Memory B cell (primary cell): ENCODE results near the gene UTP25.

Experiments used
- ATAC-seq: fragments of 150-1000 bp; cut with Tn5 transposase; 2 replicates; pipeline ENCODE4 v1.10.0; 2021; ENCODE audit warnings: low read depth, mild to moderate bottlenecking, moderate library complexity
- DNase-seq, 2 donors: peaks; one replicate each; pipeline ENCODE4 v3.0.0; 2022; ENCODE audit warnings: low spot score in 2 of 2
- H3K27ac Mint-ChIP-seq: one replicate; pipeline ENCODE4 v1.8.0; 2022; ENCODE audit warnings: mild to moderate bottlenecking, moderate library complexity, mixed read lengths
- H3K27me3 Mint-ChIP-seq: one replicate; pipeline ENCODE4 v1.8.0; 2022; ENCODE audit warnings: mixed read lengths
- H3K36me3 Mint-ChIP-seq: one replicate; pipeline ENCODE4 v1.8.0; 2022; ENCODE audit warnings: mild to moderate bottlenecking, mixed read lengths
- H3K4me1 Mint-ChIP-seq: one replicate; pipeline ENCODE4 v1.8.0; 2022; ENCODE audit warnings: mixed read lengths
- H3K4me3 Mint-ChIP-seq: one replicate; pipeline ENCODE4 v1.8.0; 2022; ENCODE audit warnings: mild to moderate bottlenecking, moderate library complexity, mixed read lengths
- H3K9me3 Mint-ChIP-seq: one replicate; pipeline ENCODE4 v1.8.0; 2022; ENCODE audit warnings: mixed read lengths

UTP25 gene

GRCh38 chr1:209800984-209801834, 26.6 kb upstream of the UTP25 start:
- Mint-ChIP-seq H3K27me3 (peaks cover 4% of the 10 kb centered on the region), H3K4me3 (no peak overlapping the region), H3K27ac (no peak overlapping the region), H3K9me3 (no peaks in the 10 kb centered on the region), H3K36me3 (peaks cover 5% of the 10 kb centered on the region), H3K4me1 (peaks cover 12% of the 10 kb centered on the region)
- ATAC-seq, result no peak
- no peak for DNase-seq

GRCh38 chr1:209802117-209802779, 25.5 kb upstream of the UTP25 start:
- DNase-seq (no peak), ATAC-seq (no peak)
- Mint-ChIP-seq H3K36me3 (peaks cover 2% of the 10 kb centered on the region), H3K4me3 (no peak overlapping the region), H3K27me3 (no peaks in the 10 kb centered on the region), H3K9me3 (no peaks in the 10 kb centered on the region), H3K4me1 (peaks cover 11% of the 10 kb centered on the region), H3K27ac (no peak overlapping the region)

GRCh38 chr1:209802780-209803152, 25.0 kb upstream of the UTP25 start:
- peaks cover 2% of the 10 kb centered on the region for H3K36me3 Mint-ChIP-seq
- H3K9me3 Mint-ChIP-seq, result no peaks in the 10 kb centered on the region
- peaks cover 9% of the 10 kb centered on the region for H3K4me1 Mint-ChIP-seq
- H3K4me3 Mint-ChIP-seq, result no peak overlapping the region
- H3K27me3 Mint-ChIP-seq, result no peaks in the 10 kb centered on the region
- DNase-seq (no peak), ATAC-seq (no peak)
- no peak overlapping the region for H3K27ac Mint-ChIP-seq

GRCh38 chr1:209803568-209803967, 24.2 kb upstream of the UTP25 start:
- Mint-ChIP-seq H3K9me3 (no peaks in the 10 kb centered on the region), H3K27me3 (no peaks in the 10 kb centered on the region), H3K4me3 (no peak overlapping the region), H3K36me3 (peaks cover 2% of the 10 kb centered on the region), H3K4me1 (peaks cover 6% of the 10 kb centered on the region), H3K27ac (no peak overlapping the region)
- no peak for DNase-seq
- ATAC-seq, result no peak

GRCh38 chr1:209805341-209805781, 22.4 kb upstream of the UTP25 start:
- Mint-ChIP-seq H3K9me3 (no peaks in the 10 kb centered on the region), H3K36me3 (peaks cover 2% of the 10 kb centered on the region), H3K27ac (no peak overlapping the region), H3K27me3 (no peaks in the 10 kb centered on the region), H3K4me1 (peaks cover 6% of the 10 kb centered on the region), H3K4me3 (peak overlapping the region; percentile 98)
- DNase-seq, result no peak
- no peak for ATAC-seq

GRCh38 chr1:209805875-209806760, 21.7 kb upstream of the UTP25 start, which contains the start of gene IRF6:
Gene IRF6, minus strand, starts transcription at chr1:209806142. Its CDS starts 4,729 bp downstream, at chr1:209801413.
- ATAC-seq, result peak; percentile 91
- Mint-ChIP-seq H3K27me3 (no peaks in the 10 kb centered on the region), H3K27ac (peak within 1 kb of the TSS; percentile 75), H3K36me3 (no peaks in the 10 kb centered on the region), H3K4me3 (peak within 1 kb of the TSS; percentile 98), H3K4me1 (peaks cover 6% of the 10 kb centered on the region), H3K9me3 (no peaks in the 10 kb centered on the region)
- peak; percentile 60 to 66 for DNase-seq

- Mint-ChIP-seq H3K4me1 (peaks cover 6% of the 10 kb centered on the region), H3K27ac (no peak overlapping the region), H3K4me3 (no peak overlapping the region), H3K27me3 (no peaks in the 10 kb centered on the region), H3K9me3 (no peaks in the 10 kb centered on the region), H3K36me3 (no peaks in the 10 kb centered on the region)
- DNase-seq (no peak), ATAC-seq (no peak)
Measured at GRCh38 chr1:209807509-209807908, 20.3 kb upstream of the UTP25 start.

GRCh38 chr1:209808059-209808581, 19.7 kb upstream of the UTP25 start:
- no peak overlapping the region for H3K4me3 Mint-ChIP-seq
- H3K27me3 Mint-ChIP-seq, result no peaks in the 10 kb centered on the region
- H3K9me3 Mint-ChIP-seq, result no peaks in the 10 kb centered on the region
- no peak overlapping the region for H3K27ac Mint-ChIP-seq
- no peak for DNase-seq
- peaks cover 6% of the 10 kb centered on the region for H3K4me1 Mint-ChIP-seq
- H3K36me3 Mint-ChIP-seq, result no peaks in the 10 kb centered on the region
- ATAC-seq, result no peak

GRCh38 chr1:209809611-209810010, 18.2 kb upstream of the UTP25 start:
- no peaks in the 10 kb centered on the region for H3K9me3 Mint-ChIP-seq
- no peaks in the 10 kb centered on the region for H3K36me3 Mint-ChIP-seq
- DNase-seq, result no peak
- no peak overlapping the region for H3K4me3 Mint-ChIP-seq
- ATAC-seq, result no peak
- no peaks in the 10 kb centered on the region for H3K27me3 Mint-ChIP-seq
- no peak overlapping the region for H3K27ac Mint-ChIP-seq
- peaks cover 6% of the 10 kb centered on the region for H3K4me1 Mint-ChIP-seq

- no peak for DNase-seq
- Mint-ChIP-seq H3K9me3 (no peaks in the 10 kb centered on the region), H3K4me3 (no peak overlapping the region), H3K36me3 (no peaks in the 10 kb centered on the region), H3K4me1 (peaks cover 5% of the 10 kb centered on the region), H3K27ac (no peak overlapping the region), H3K27me3 (no peaks in the 10 kb centered on the region)
- no peak for ATAC-seq
Measured at GRCh38 chr1:209810783-209811182, 17.0 kb upstream of the UTP25 start.

- Mint-ChIP-seq H3K9me3 (no peaks in the 10 kb centered on the region), H3K36me3 (no peaks in the 10 kb centered on the region), H3K4me1 (no peaks in the 10 kb centered on the region), H3K27ac (no peak overlapping the region), H3K4me3 (no peak overlapping the region), H3K27me3 (peaks cover 8% of the 10 kb centered on the region)
- no peak for ATAC-seq
- no peak for DNase-seq
Measured at GRCh38 chr1:209813902-209814301, 13.9 kb upstream of the UTP25 start.

GRCh38 chr1:209815490-209815889, 12.3 kb upstream of the UTP25 start:
- no peaks in the 10 kb centered on the region for H3K36me3 Mint-ChIP-seq
- ATAC-seq (no peak), DNase-seq (no peak)
- no peaks in the 10 kb centered on the region for H3K9me3 Mint-ChIP-seq
- peaks cover 12% of the 10 kb centered on the region for H3K27me3 Mint-ChIP-seq
- no peaks in the 10 kb centered on the region for H3K4me1 Mint-ChIP-seq
- no peak overlapping the region for H3K27ac Mint-ChIP-seq
- H3K4me3 Mint-ChIP-seq, result no peak overlapping the region

GRCh38 chr1:209815931-209816341, 11.8 kb upstream of the UTP25 start:
- Mint-ChIP-seq H3K9me3 (no peaks in the 10 kb centered on the region), H3K36me3 (no peaks in the 10 kb centered on the region), H3K4me1 (no peaks in the 10 kb centered on the region), H3K4me3 (no peak overlapping the region), H3K27me3 (peaks cover 13% of the 10 kb centered on the region), H3K27ac (no peak overlapping the region)
- DNase-seq, result no peak
- no peak for ATAC-seq

- DNase-seq (no peak), ATAC-seq (no peak)
- H3K9me3 Mint-ChIP-seq, result no peaks in the 10 kb centered on the region
- H3K36me3 Mint-ChIP-seq, result no peaks in the 10 kb centered on the region
- no peak overlapping the region for H3K27ac Mint-ChIP-seq
- no peak overlapping the region for H3K4me3 Mint-ChIP-seq
- no peaks in the 10 kb centered on the region for H3K4me1 Mint-ChIP-seq
- peaks cover 19% of the 10 kb centered on the region for H3K27me3 Mint-ChIP-seq
Measured at GRCh38 chr1:209816923-209817322, 10.8 kb upstream of the UTP25 start.
